GM19468 (cell line): ENCODE measurements around the gene HSPA5.
A peak's percentile ranks its signal among the peaks of the same experiment; 100 is the strongest.
"Not testable (repeated sequence)": the region's sequence is repeated elsewhere in the genome, so short reads cannot be mapped to it uniquely, and the experiment has no call there.

Experiments used
- ATAC-seq: cut with Tn5 transposase; IDR thresholded peaks from one replicate; pipeline ENCODE4 v1.9.1; 2021; ENCODE audit warnings: mild to moderate bottlenecking, moderate library complexity, moderate number of reproducible peaks; ENCODE audit not compliant: unreplicated experiment; ENCODE audit errors: extremely low read depth

Gene HSPA5

GRCh38 chr9:125243792-125244260 lies 2.7 kb upstream of the HSPA5 start:
- ATAC-seq, result no peak

GRCh38 chr9:125241863-125242739 lies 958 bp upstream of the HSPA5 start:
- ATAC-seq, result no peak

GRCh38 chr9:125240649-125240999 lies 519 bp downstream of the HSPA5 start:
- no peak for ATAC-seq

- ATAC-seq, result no peak
Observed at GRCh38 chr9:125239631-125240597, 1.2 kb downstream of the HSPA5 start.

GRCh38 chr9:125238915-125239446 lies 2.2 kb downstream of the HSPA5 start:
- ATAC-seq, result no peak

- ATAC-seq, result no peak
Observed at GRCh38 chr9:125238127-125238914, 2.8 kb downstream of the HSPA5 start.

- not testable (repeated sequence) for ATAC-seq
Observed at GRCh38 chr9:125236520-125237159, 4.5 kb downstream of the HSPA5 start.

GRCh38 chr9:125235804-125236519 lies 5.2 kb downstream of the HSPA5 start:
- ATAC-seq, result no peak

- not testable (repeated sequence) for ATAC-seq
Observed at GRCh38 chr9:125234099-125234498, 7.0 kb downstream of the HSPA5 start.

GRCh38 chr9:125233678-125234077 lies 7.5 kb downstream of the HSPA5 start:
- ATAC-seq, result no peak

GRCh38 chr9:125227761-125228160 lies 13.4 kb downstream of the HSPA5 start:
- ATAC-seq, result no peak

- ATAC-seq, result not testable (repeated sequence)
Observed at GRCh38 chr9:125224858-125225257, 16.3 kb downstream of the HSPA5 start.

- ATAC-seq, result no peak
Observed at GRCh38 chr9:125218621-125219020, 22.5 kb downstream of the HSPA5 start.

- ATAC-seq, result no peak
Observed at GRCh38 chr9:125214186-125214585, 27.0 kb downstream of the HSPA5 start.

- ATAC-seq, result no peak
Observed at GRCh38 chr9:125204477-125204876, 36.7 kb downstream of the HSPA5 start.

- no peak for ATAC-seq
Observed at GRCh38 chr9:125202846-125203618, 38.1 kb downstream of the HSPA5 start.

- ATAC-seq, result peak; percentile 91
Observed at GRCh38 chr9:125200216-125201047, 40.7 kb downstream of the HSPA5 start, which contains the start of gene RABEPK. TSS of gene RABEPK (plus strand) at chr9:125200542. CDS start at chr9:125203014, 2,472 bp downstream.
